Astrocyte (in vitro differentiated cells and primary cell): Measurements from ENCODE around the gene GM2A. TPM values are rescaled to one million over a fixed set of nuclear protein-coding genes. Genes with fewer than 3 reads are reported as not detected.
A peak's percentile ranks its signal among the peaks of the same experiment; 100 is the strongest.

Experiments
- DNase-seq: peaks from one replicate; pipeline ENCODE4 v3.0.0-alpha.2; 2010; ENCODE audit warnings: low read depth
- FAIRE-seq: peaks from 2 replicates; lab custom pipeline; 2011; peaks lifted over from hg19 to GRCh38; lab: Jason Lieb, UNC
- H2AFZ ChIP-seq: 2 replicates; pipeline ENCODE4 v1.6.0; 2012; ENCODE audit warnings: low read depth, low read length, inconsistent platforms
- H3K27ac ChIP-seq: 2 replicates; pipeline ENCODE4 v1.5.1; 2011; ENCODE audit warnings: low read depth, low read length, inconsistent platforms
- H3K27me3 ChIP-seq: 2 replicates; pipeline ENCODE4 v1.6.0; 2011; ENCODE audit warnings: low read length, inconsistent platforms; ENCODE audit not compliant: insufficient read depth
- H3K36me3 ChIP-seq: 2 replicates; pipeline ENCODE4 v1.5.1; 2011; ENCODE audit warnings: low read length, inconsistent platforms; ENCODE audit not compliant: insufficient read depth
- H3K4me1 ChIP-seq: 2 replicates; pipeline ENCODE4 v1.5.1; 2011; ENCODE audit warnings: low read length, inconsistent platforms; ENCODE audit not compliant: insufficient read depth
- H3K4me2 ChIP-seq: 2 replicates; pipeline ENCODE4 v1.6.0; 2012; ENCODE audit warnings: low read length, inconsistent platforms
- H3K4me3 ChIP-seq: 2 replicates; pipeline ENCODE4 v1.5.1; 2011; ENCODE audit warnings: low read depth, mild to moderate bottlenecking, low read length, inconsistent platforms; ENCODE audit not compliant: insufficient read depth
- H3K79me2 ChIP-seq: 2 replicates; pipeline ENCODE4 v1.6.0; 2012; ENCODE audit warnings: mild to moderate bottlenecking, low read length, inconsistent platforms; ENCODE audit not compliant: insufficient read depth
- H3K9ac ChIP-seq: 2 replicates; pipeline ENCODE4 v1.6.0; 2012; ENCODE audit warnings: mild to moderate bottlenecking, low read length, inconsistent platforms
- H3K9me3 ChIP-seq: 2 replicates; pipeline ENCODE4 v1.5.1; 2012; ENCODE audit warnings: low read depth, mild to moderate bottlenecking, low read length, inconsistent platforms; ENCODE audit not compliant: insufficient read depth
- H4K20me1 ChIP-seq: 2 replicates; pipeline ENCODE4 v1.6.0; 2012; ENCODE audit warnings: low read length, inconsistent platforms; ENCODE audit not compliant: insufficient read depth
- H3K27ac Mint-ChIP-seq: one replicate; pipeline ENCODE4 v1.8.0; 2021; ENCODE audit warnings: mild to moderate bottlenecking, mixed read lengths; ENCODE audit not compliant: unreplicated experiment
- H3K27me3 Mint-ChIP-seq: one replicate; pipeline ENCODE4 v1.8.0; 2021; ENCODE audit warnings: low read depth, mixed read lengths; ENCODE audit not compliant: unreplicated experiment
- H3K36me3 Mint-ChIP-seq: one replicate; pipeline ENCODE4 v1.8.0; 2021; ENCODE audit warnings: low read depth, mixed read lengths; ENCODE audit not compliant: unreplicated experiment
- H3K4me1 Mint-ChIP-seq: one replicate; pipeline ENCODE4 v1.8.0; 2021; ENCODE audit warnings: low read depth, mixed read lengths; ENCODE audit not compliant: unreplicated experiment
- H3K4me3 Mint-ChIP-seq: one replicate; pipeline ENCODE4 v1.8.0; 2021; ENCODE audit warnings: mild to moderate bottlenecking, moderate library complexity, mixed read lengths; ENCODE audit not compliant: unreplicated experiment
- H3K9me3 Mint-ChIP-seq: one replicate; pipeline ENCODE4 v1.8.0; 2021; ENCODE audit warnings: mild to moderate bottlenecking, mixed read lengths; ENCODE audit not compliant: unreplicated experiment
- CTCF ChIP-seq: IDR thresholded peaks from 2 replicates; pipeline ENCODE4 v1.5.1; 2011; ENCODE audit warnings: low read depth, mild to moderate bottlenecking, inconsistent platforms, low read length, moderate library complexity; ENCODE audit not compliant: insufficient read depth
- EZH2 ChIP-seq: IDR thresholded peaks from 2 replicates; pipeline ENCODE4 v1.6.1; 2012; ENCODE audit warnings: mild to moderate bottlenecking, low read length, inconsistent platforms; ENCODE audit not compliant: insufficient read depth
- total RNA-seq: library from RNA; stranded (reverse); gene quantifications from 2 replicates; pipeline ENCODE4 v1.2.1, GENCODE V29; 2021

The GM2A gene
- total RNA-seq, 1 donor from 2014 or later: 23.4 TPM

GRCh38 chr5:151264113-151264512, 11.1 kb downstream of the GM2A start:
- H3K4me3 Mint-ChIP-seq: no peak overlapping the region
- no peak overlapping the region for H3K27ac Mint-ChIP-seq

GRCh38 chr5:151267491-151268260, 14.7 kb downstream of the GM2A start:
- Mint-ChIP-seq H3K27me3 (no peaks in the 10 kb centered on the region), H3K27ac (peak overlapping the region; percentile 60), H3K9me3 (no peaks in the 10 kb centered on the region), H3K36me3 (peaks cover 7% of the 10 kb centered on the region), H3K4me3 (no peak overlapping the region), H3K4me1 (peaks cover 9% of the 10 kb centered on the region)
- peaks cover 3% of the 10 kb centered on the region for H3K36me3 ChIP-seq
- DNase-seq: no peak
- H3K9ac ChIP-seq: no peak overlapping the region
- H3K27me3 ChIP-seq: no peaks in the 10 kb centered on the region
- no peak overlapping the region for H3K4me3 ChIP-seq
- no peaks in the 10 kb centered on the region for H3K9me3 ChIP-seq
- H3K79me2 ChIP-seq: no peaks in the 10 kb centered on the region
- H3K4me1 ChIP-seq: peaks cover 5% of the 10 kb centered on the region
- no peak for FAIRE-seq
- no peak overlapping the region for H3K4me2 ChIP-seq
- no peak overlapping the region for H2AFZ ChIP-seq
- H4K20me1 ChIP-seq: no peaks in the 10 kb centered on the region
- TF ChIP-seq EZH2 (no peak), CTCF (no peak)
- no peak overlapping the region for H3K27ac ChIP-seq

More at GRCh38 chr5:151264113-151264512, 11.1 kb downstream of the GM2A start:
- DNase-seq: peak; percentile 28
- TF ChIP-seq CTCF (no peak), EZH2 (no peak)
- Histone ChIP-seq H3K4me2 (no peak overlapping the region), H3K9ac (no peak overlapping the region), H2AFZ (no peak overlapping the region), H3K79me2 (no peaks in the 10 kb centered on the region), H3K4me1 (peaks cover 5% of the 10 kb centered on the region), H3K36me3 (peaks cover 3% of the 10 kb centered on the region), H3K9me3 (no peaks in the 10 kb centered on the region), H3K4me3 (no peak overlapping the region), H3K27me3 (no peaks in the 10 kb centered on the region), H4K20me1 (no peaks in the 10 kb centered on the region), H3K27ac (no peak overlapping the region)
- H3K9me3 Mint-ChIP-seq: no peaks in the 10 kb centered on the region
- H3K27me3 Mint-ChIP-seq: no peaks in the 10 kb centered on the region
- peaks cover 8% of the 10 kb centered on the region for H3K36me3 Mint-ChIP-seq
- peaks cover 9% of the 10 kb centered on the region for H3K4me1 Mint-ChIP-seq
- FAIRE-seq: no peak

DNA sequence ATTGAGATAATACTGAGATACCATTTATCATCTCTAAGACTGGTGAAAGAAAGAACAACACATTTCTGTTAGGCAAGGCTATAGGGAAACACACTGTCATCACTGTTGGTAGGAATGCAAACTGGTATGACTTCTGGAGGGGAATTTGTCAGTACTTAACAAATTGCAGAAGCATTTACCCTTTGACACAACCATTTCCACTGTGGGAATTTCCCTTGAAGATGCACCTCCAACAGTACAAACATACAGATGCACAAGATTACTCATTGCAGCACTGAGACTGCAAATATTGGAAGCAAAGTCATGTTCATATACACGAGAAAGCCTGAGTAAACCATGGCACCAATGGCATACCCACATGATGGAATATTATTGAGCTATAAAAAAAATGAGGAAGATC, 17.6 kb downstream of the GM2A start:
- H3K4me3 Mint-ChIP-seq: no peak overlapping the region
- TF ChIP-seq EZH2 (no peak), CTCF (no peak)
- DNase-seq (peak; percentile 25), FAIRE-seq (peak; percentile 13)
- Histone ChIP-seq H3K4me1 (no peaks in the 10 kb centered on the region), H3K9me3 (no peaks in the 10 kb centered on the region), H3K9ac (no peak overlapping the region), H2AFZ (no peak overlapping the region), H3K36me3 (peaks cover 3% of the 10 kb centered on the region), H3K79me2 (no peaks in the 10 kb centered on the region), H4K20me1 (no peaks in the 10 kb centered on the region), H3K27me3 (no peaks in the 10 kb centered on the region), H3K4me2 (no peak overlapping the region), H3K27ac (no peak overlapping the region), H3K4me3 (no peak overlapping the region)
- H3K36me3 Mint-ChIP-seq: peaks cover 7% of the 10 kb centered on the region
- no peak overlapping the region for H3K27ac Mint-ChIP-seq
- H3K9me3 Mint-ChIP-seq: no peaks in the 10 kb centered on the region
- H3K27me3 Mint-ChIP-seq: no peaks in the 10 kb centered on the region
- no peaks in the 10 kb centered on the region for H3K4me1 Mint-ChIP-seq
